Measurements from ENCODE around the gene PRSS21. TPM values are rescaled to one million over a fixed set of nuclear protein-coding genes. Genes with fewer than 3 reads are reported as not detected.
A peak's percentile ranks its signal among the peaks of the same experiment; 100 is the strongest.

PRSS21 gene
- total RNA-seq, 4 donors from 2014 or later, result 1.6 to 1.9 TPM; not detected in 2

GRCh38 chr16:2799859-2800226 is 17.2 kb upstream of the PRSS21 start:
- intact Hi-C loops (cut with DNase I; ENCODE audit: low total_unique reads) (no loop called here), in situ Hi-C loops (cut with MboI; ENCODE audit: low pct_ligation_motif_present in 1 of 4, low pct_unique_long_range_greater_than_20kb in 1 of 4, low sequenced_read_pairs in 3 of 4) (no loop called here)
- 57% methylated on average over 1 of the region's 1 CpG; no CpG with 5 or more reads in 1 of the 2 donors for WGBS, 2 donors (ENCODE audit: low coverage in 1 of 2)
- H3K4me1 ChIP-seq, result peaks cover 0 to 26% (median 13%) of the 10 kb centered on the region in 4 donors
- peak overlapping the region; percentile 70 to 79 (median 76) for H3K27ac ChIP-seq
- H3K4me3 ChIP-seq, result no peak overlapping the region
- TF ChIP-seq POLR2A (IDR thresholded peaks at IDR 0.05), result peak; percentile 21
- peak; percentile 30 for TF ChIP-seq EP300 (IDR thresholded peaks at IDR 0.05; ENCODE audit: low read depth)
- peak in 2 of 3 donors; percentile 62 to 68 for TF ChIP-seq POLR2AphosphoS5 (IDR thresholded peaks at IDR 0.05)
- TF ChIP-seq CTCF (IDR thresholded peaks at IDR 0.05), result no peak
- H3K9me3 ChIP-seq, result peaks cover 7 to 9% of the 10 kb centered on the region in 2 donors
- DNase-seq, result peak; percentile 83
- H3K36me3 ChIP-seq, result no peaks in the 10 kb centered on the region
- peaks cover 9% of the 10 kb centered on the region for H3K27me3 ChIP-seq

- in situ Hi-C loops (cut with MboI; ENCODE audit: low pct_ligation_motif_present in 1 of 4, low pct_unique_long_range_greater_than_20kb in 1 of 4, low sequenced_read_pairs in 3 of 4) (no loop called here), intact Hi-C loops (cut with DNase I; ENCODE audit: low total_unique reads) (no loop called here)
These were observed 13.4 kb upstream of the PRSS21 start for GRCh38 chr16:2803545-2804195.

GRCh38 chr16:2804728-2805127 is 12.3 kb upstream of the PRSS21 start:
- no peak overlapping the region for H3K27ac ChIP-seq

More at GRCh38 chr16:2803545-2804195, 13.4 kb upstream of the PRSS21 start:
- peaks cover 0 to 9% (median 6%) of the 10 kb centered on the region in 4 donors for H3K4me1 ChIP-seq
- DNase-seq, result no peak
- no peak overlapping the region for H3K27ac ChIP-seq
- peaks cover 7 to 9% of the 10 kb centered on the region in 2 donors for H3K9me3 ChIP-seq
- no peaks in the 10 kb centered on the region for H3K36me3 ChIP-seq
- peaks cover 4% of the 10 kb centered on the region for H3K27me3 ChIP-seq
- no peak for TF ChIP-seq POLR2AphosphoS5 (IDR thresholded peaks at IDR 0.05)
- TF ChIP-seq POLR2A (IDR thresholded peaks at IDR 0.05), result no peak
- TF ChIP-seq EP300 (IDR thresholded peaks at IDR 0.05; ENCODE audit: low read depth), result no peak
- TF ChIP-seq CTCF (IDR thresholded peaks at IDR 0.05), result no peak
- no peak overlapping the region for H3K4me3 ChIP-seq
- WGBS, 2 donors (ENCODE audit: low coverage in 1 of 2), result 85% methylated on average over 3 of the region's 3 CpGs; no CpG with 5 or more reads in 1 of the 2 donors

GRCh38 chr16:2806286-2806685 is 10.8 kb upstream of the PRSS21 start:
- Histone ChIP-seq H3K36me3 (no peaks in the 10 kb centered on the region), H3K27me3 (peaks cover 11% of the 10 kb centered on the region), H3K27ac (no peak overlapping the region), H3K9me3 (peaks cover 7 to 9% of the 10 kb centered on the region in 2 donors), H3K4me3 (no peak overlapping the region), H3K4me1 (no peaks in the 10 kb centered on the region)
- no peak for TF ChIP-seq CTCF (IDR thresholded peaks at IDR 0.05)
- TF ChIP-seq EP300 (IDR thresholded peaks at IDR 0.05; ENCODE audit: low read depth), result no peak
- no peak for TF ChIP-seq POLR2AphosphoS5 (IDR thresholded peaks at IDR 0.05)
- no peak for TF ChIP-seq POLR2A (IDR thresholded peaks at IDR 0.05)
- no peak for DNase-seq
- WGBS, 2 donors (ENCODE audit: low coverage in 1 of 2), result 63 to 75% methylated on average over 1 to 5 of the region's 5 CpGs
- intact Hi-C loops (cut with DNase I; ENCODE audit: low total_unique reads), result no loop called here
- in situ Hi-C loops (cut with MboI; ENCODE audit: low pct_ligation_motif_present in 1 of 4, low pct_unique_long_range_greater_than_20kb in 1 of 4, low sequenced_read_pairs in 3 of 4), result no loop called here

More at GRCh38 chr16:2804728-2805127, 12.3 kb upstream of the PRSS21 start:
- intact Hi-C loops (cut with DNase I; ENCODE audit: low total_unique reads) (no loop called here), in situ Hi-C loops (cut with MboI; ENCODE audit: low pct_ligation_motif_present in 1 of 4, low pct_unique_long_range_greater_than_20kb in 1 of 4, low sequenced_read_pairs in 3 of 4) (no loop called here)
- no peaks in the 10 kb centered on the region for H3K36me3 ChIP-seq
- H3K4me1 ChIP-seq, result no peaks in the 10 kb centered on the region
- TF ChIP-seq CTCF (IDR thresholded peaks at IDR 0.05) (no peak), POLR2AphosphoS5 (IDR thresholded peaks at IDR 0.05) (no peak), EP300 (IDR thresholded peaks at IDR 0.05; ENCODE audit: low read depth) (no peak), POLR2A (IDR thresholded peaks at IDR 0.05) (no peak)
- H3K9me3 ChIP-seq, result peaks cover 7 to 9% of the 10 kb centered on the region in 2 donors
- WGBS, 2 donors (ENCODE audit: low coverage in 1 of 2), result 84% methylated on average over 4 of the region's 4 CpGs; no CpG with 5 or more reads in 1 of the 2 donors
- H3K4me3 ChIP-seq, result no peak overlapping the region
- no peak for DNase-seq
- H3K27me3 ChIP-seq, result no peaks in the 10 kb centered on the region
